H1 (cell line): ENCODE measurements around the gene HS3ST5. TPM values are rescaled to one million over a fixed set of nuclear protein-coding genes. Genes with fewer than 3 reads are reported as not detected.

ENCODE experiments used
- CEBPB ChIP-seq: IDR thresholded peaks from 2 replicates; pipeline ENCODE4 v1.6.1; 2012; ENCODE audit warnings: low read depth, low read length
- CHD2 ChIP-seq: IDR thresholded peaks from 2 replicates; pipeline ENCODE4 v1.6.1; 2012; ENCODE audit warnings: low read length, improper control_type of control experiment
- NANOG ChIP-seq: IDR thresholded peaks from 2 replicates; pipeline ENCODE4 v1.6.1; 2011; ENCODE audit warnings: low read length, low read depth, mild to moderate bottlenecking, inconsistent platforms; ENCODE audit not compliant: insufficient read depth, poor library complexity, severe bottlenecking
- POU5F1 ChIP-seq: IDR thresholded peaks from 2 replicates; pipeline ENCODE4 v1.6.1; 2011; ENCODE audit warnings: low read depth, mild to moderate bottlenecking, low read length, moderate library complexity
- SUZ12 ChIP-seq: fragments of 200-600 bp; sonication (generic); IDR thresholded peaks from 2 replicates; pipeline ENCODE4 v1.6.1; 2012; ENCODE audit warnings: mild to moderate bottlenecking, inconsistent platforms, low read length, moderate library complexity, mixed read lengths
- TCF12 ChIP-seq: IDR thresholded peaks from 2 replicates; pipeline ENCODE4 v1.6.1; 2011; ENCODE audit warnings: low read depth, mild to moderate bottlenecking, low read length
- YY1 ChIP-seq: IDR thresholded peaks from 2 replicates; pipeline ENCODE4 v1.6.1; 2011; ENCODE audit warnings: low read depth, mild to moderate bottlenecking, low read length
- polyA plus RNA-seq, 7 experiments: library from polyadenylated mRNA; depleted of rRNA in 3 of 7; stranded (reverse) in 5 of 7; unstranded in 2 of 7; fragments of >200 nt in 5 of 7; fragments of 200-250 nt in 2 of 7; gene quantifications; 1 replicate in 5 of 7; 2 replicates in 1 of 7; 4 replicates in 1 of 7; pipeline versions ENCODE4 v1.2.1 to v1.2.3, GENCODE V29; 2011 to 2013; ENCODE audit warnings: missing spikeins in 2 of 7, mixed read lengths in 2 of 7
- total RNA-seq: library from RNA; stranded (reverse); fragmentation: NEBNext Ultra II Directional; extraction: Animal tissue kit (Norgen Biotek cat#: 25700); gene quantifications from 2 replicates; pipeline ENCODE4 v1.2.1, GENCODE V29; 2021

HS3ST5 gene
- total and polyA plus RNA-seq, 2 of the 8 experiments (the other 6 are each of a cell fraction or from before 2014, with no cell fraction given) = 1.2 to 9.9 TPM

- TF ChIP-seq CEBPB (no peak), TCF12 (no peak), POU5F1 (no peak), NANOG (no peak), YY1 (no peak), SUZ12 (no peak), CHD2 (no peak)
These were observed 11.7 kb upstream of the HS3ST5 start (continued) for GRCh38 chr6:114354482-114354881.
